GM23338 (cell line): ENCODE measurements around the gene SLAMF9. TPM values are rescaled to one million over a fixed set of nuclear protein-coding genes. Genes with fewer than 3 reads are reported as not detected.

Experiments used
- ATAC-seq: fragments of 200-7000 bp; cut with Tn5 transposase; 3 replicates; pipeline ENCODE4 v1.9.1; 2020
- DNase-seq: peaks from one replicate; pipeline ENCODE4 v3.0.0-alpha.2; 2015; ENCODE audit warnings: low spot score
- H2AFZ ChIP-seq: fragments of 200-600 bp; sonication (generic); 2 replicates; pipeline ENCODE4 v1.8.0; 2016; ENCODE audit warnings: antibody characterized with exemption, mild to moderate bottlenecking, moderate library complexity
- H3F3A ChIP-seq: fragments of 200-600 bp; sonication (generic); replicated peaks from 2 replicates; pipeline ENCODE4 v1.8.0; 2017; ENCODE audit warnings: antibody characterized with exemption, mixed run types, low read depth
- H3K27ac ChIP-seq: fragments of 200-600 bp; sonication (generic); 2 replicates; pipeline ENCODE4 v1.6.1; 2016; ENCODE audit warnings: low read depth
- H3K27me3 ChIP-seq: fragments of 200-600 bp; sonication (generic); 2 replicates; pipeline ENCODE4 v1.8.0; 2016; ENCODE audit warnings: mild to moderate bottlenecking, mixed run types, moderate library complexity; ENCODE audit not compliant: insufficient read depth
- H3K36me3 ChIP-seq: fragments of 200-600 bp; sonication (generic); 2 replicates; pipeline ENCODE4 v1.8.0; 2016; ENCODE audit warnings: mild to moderate bottlenecking; ENCODE audit not compliant: insufficient read depth
- H3K4me1 ChIP-seq: fragments of 200-600 bp; sonication (generic); 2 replicates; pipeline ENCODE4 v1.8.0; 2016; ENCODE audit warnings: mild to moderate bottlenecking, moderate library complexity; ENCODE audit not compliant: insufficient read depth
- H3K4me2 ChIP-seq: fragments of 200-600 bp; sonication (generic); 2 replicates; pipeline ENCODE4 v1.7.1; 2017; ENCODE audit warnings: mixed run types
- H3K4me3 ChIP-seq: fragments of 200-600 bp; sonication (generic); 2 replicates; pipeline ENCODE4 v1.6.1; 2016; ENCODE audit warnings: mixed run types
- H3K79me2 ChIP-seq: fragments of 200-600 bp; sonication (generic); replicated peaks from 2 replicates; pipeline ENCODE4 v1.8.0; 2017; ENCODE audit warnings: mild to moderate bottlenecking; ENCODE audit not compliant: insufficient read depth
- H3K9me2 ChIP-seq: fragments of 200-600 bp; sonication (generic); 2 replicates; pipeline ENCODE4 v1.8.0; 2017; ENCODE audit not compliant: insufficient read depth
- H4K20me1 ChIP-seq: fragments of 200-600 bp; sonication (generic); replicated peaks from 2 replicates; pipeline ENCODE4 v1.8.0; 2017; ENCODE audit warnings: mild to moderate bottlenecking; ENCODE audit not compliant: insufficient read depth
- H3K27ac Mint-ChIP-seq: 2 replicates; pipeline ENCODE4 v1.8.0; 2020; ENCODE audit warnings: inconsistent platforms, mild to moderate bottlenecking, moderate library complexity, mixed read lengths
- H3K27me3 Mint-ChIP-seq: 3 replicates; pipeline ENCODE4 v1.8.0; 2022; ENCODE audit warnings: low read depth, mild to moderate bottlenecking, moderate library complexity, mixed read lengths, inconsistent platforms; ENCODE audit not compliant: insufficient read depth, poor library complexity
- H3K36me3 Mint-ChIP-seq: 3 replicates; pipeline ENCODE4 v1.8.0; 2021; ENCODE audit warnings: low read depth, mild to moderate bottlenecking, inconsistent platforms, moderate library complexity, mixed read lengths
- H3K4me1 Mint-ChIP-seq: 3 replicates; pipeline ENCODE4 v1.8.0; 2020; ENCODE audit warnings: mild to moderate bottlenecking, inconsistent platforms, mixed read lengths
- H3K4me3 Mint-ChIP-seq: 3 replicates; pipeline ENCODE4 v1.8.0; 2021; ENCODE audit warnings: moderate library complexity, mild to moderate bottlenecking, inconsistent platforms, mixed read lengths
- H3K9me3 Mint-ChIP-seq: 3 replicates; pipeline ENCODE4 v1.8.0; 2020; ENCODE audit warnings: moderate library complexity, mild to moderate bottlenecking, inconsistent platforms, mixed read lengths
- CREB1 ChIP-seq: fragments of 250-450 bp; sonication (Bioruptor Pico); IDR thresholded peaks from 2 replicates; pipeline ENCODE4 v1.5.0; 2020; ENCODE audit warnings: low read depth, mild to moderate bottlenecking, moderate library complexity
- CTCF ChIP-seq, 2 experiments: fragments of 200-600 bp in 1 of 2; sonication (generic) in 1 of 2; conservative IDR thresholded peaks; 2 replicates each; pipeline versions ENCODE4 v1.5.1 to v1.6.1; 2016 to 2017; ENCODE audit warnings: antibody characterized with exemption in 2 of 2, low read depth in 2 of 2, mild to moderate bottlenecking in 2 of 2, moderate library complexity in 1 of 2
- ETS1 ChIP-seq: IDR thresholded peaks from 2 replicates; pipeline ENCODE4 v1.6.1; 2016; ENCODE audit warnings: antibody characterized with exemption
- EZH2phosphoT487 ChIP-seq: fragments of 200-600 bp; sonication (generic); IDR thresholded peaks from one replicate; pipeline ENCODE4 v1.8.1; 2018; ENCODE audit warnings: antibody characterized with exemption; ENCODE audit not compliant: unreplicated experiment
- JUNB ChIP-seq: IDR thresholded peaks from one replicate; pipeline ENCODE4 v1.6.1; 2016; ENCODE audit warnings: antibody characterized with exemption; ENCODE audit not compliant: unreplicated experiment
- NANOG ChIP-seq: IDR thresholded peaks from 2 replicates; pipeline ENCODE4 v1.6.1; 2016; ENCODE audit warnings: antibody characterized with exemption, borderline replicate concordance
- POLR2AphosphoS5 ChIP-seq: IDR thresholded peaks from 2 replicates; pipeline ENCODE4 v1.6.1; 2016; ENCODE audit warnings: antibody characterized with exemption, low read depth
- REST ChIP-seq: IDR thresholded peaks from one replicate; pipeline ENCODE4 v1.6.1; 2018; ENCODE audit warnings: antibody characterized with exemption; ENCODE audit not compliant: unreplicated experiment
- ZNF114 ChIP-seq: fragments of 250-450 bp; sonication (Bioruptor Pico); IDR thresholded peaks from 2 replicates; pipeline ENCODE4 v1.5.0; 2020; ENCODE audit warnings: mild to moderate bottlenecking, moderate library complexity
- ZNF331 ChIP-seq: fragments of 250-450 bp; sonication (Bioruptor Pico); IDR thresholded peaks from 2 replicates; pipeline ENCODE4 v1.5.0; 2020; ENCODE audit warnings: low read depth, mild to moderate bottlenecking, moderate library complexity
- polyA plus RNA-seq: library from polyadenylated mRNA; unstranded; fragments of >200 nt; fragmentation: Nextera tagmentation; extraction: Ambion mirVana; gene quantifications from 2 replicates; pipeline ENCODE4 v1.2.1, GENCODE V29; 2016
- total RNA-seq: library from RNA; depleted of rRNA; stranded (reverse); fragments of >200 nt; shearing (Covaris generic); gene quantifications from 2 replicates; pipeline ENCODE4 v1.2.3, GENCODE V29; 2014

SLAMF9 gene
- total and polyA plus RNA-seq, 2 experiments from 2014 or later, result not detected

GRCh38 chr1:159973350-159973940 lies 19.4 kb upstream of the SLAMF9 start (continued):
- TF ChIP-seq REST (no peak), CTCF (conservative IDR thresholded peaks at IDR 0.05; ENCODE audit: low read depth in 2 of 2) (no peak), ZNF331 (CRISPR knock-in tag) (no peak), POLR2AphosphoS5 (no peak), CREB1 (CRISPR knock-in tag) (no peak), EZH2phosphoT487 (no peak), ZNF114 (no peak), NANOG (no peak), JUNB (no peak), ETS1 (no peak)

- H3F3A ChIP-seq, result no peaks in the 10 kb centered on the region
- H3K36me3 Mint-ChIP-seq, result no peaks in the 10 kb centered on the region
- TF ChIP-seq JUNB, result no peak
- no peak for TF ChIP-seq REST
- TF ChIP-seq CTCF (conservative IDR thresholded peaks at IDR 0.05; ENCODE audit: low read depth in 2 of 2), result no peak
These were observed 18.6 kb upstream of the SLAMF9 start for GRCh38 chr1:159972443-159973205.

More at GRCh38 chr1:159972443-159973205, 18.6 kb upstream of the SLAMF9 start:
- Mint-ChIP-seq H3K4me1 (no peaks in the 10 kb centered on the region), H3K27ac (no peak overlapping the region), H3K9me3 (no peaks in the 10 kb centered on the region), H3K27me3 (peaks cover 5% of the 10 kb centered on the region), H3K4me3 (no peak overlapping the region)
- no peak overlapping the region; the same call in 1 of the 2 replicates for H2AFZ ChIP-seq
- H4K20me1 ChIP-seq, result no peaks in the 10 kb centered on the region
- no peaks in the 10 kb centered on the region for H3K9me2 ChIP-seq
- H3K79me2 ChIP-seq, result no peaks in the 10 kb centered on the region
- H3K36me3 ChIP-seq, result no peaks in the 10 kb centered on the region
- ATAC-seq (no peak), DNase-seq (no peak)
- H3K4me1 ChIP-seq, result no peaks in the 10 kb centered on the region
- H3K4me2 ChIP-seq, result no peak overlapping the region
- no peak overlapping the region for H3K27ac ChIP-seq
- peaks cover 3% of the 10 kb centered on the region; the same call in 1 of the 2 replicates for H3K27me3 ChIP-seq
- no peak overlapping the region for H3K4me3 ChIP-seq
